Dedifferentiated amniotic fluid mesenchymal stem cell (primary cell): Measurements from ENCODE around the gene EXOC6B.

Experiments used
- DNase-seq: peaks from one replicate; pipeline ENCODE4 v3.0.0-alpha.2; 2016; ENCODE audit errors: extremely low spot score

The EXOC6B gene

DNA sequence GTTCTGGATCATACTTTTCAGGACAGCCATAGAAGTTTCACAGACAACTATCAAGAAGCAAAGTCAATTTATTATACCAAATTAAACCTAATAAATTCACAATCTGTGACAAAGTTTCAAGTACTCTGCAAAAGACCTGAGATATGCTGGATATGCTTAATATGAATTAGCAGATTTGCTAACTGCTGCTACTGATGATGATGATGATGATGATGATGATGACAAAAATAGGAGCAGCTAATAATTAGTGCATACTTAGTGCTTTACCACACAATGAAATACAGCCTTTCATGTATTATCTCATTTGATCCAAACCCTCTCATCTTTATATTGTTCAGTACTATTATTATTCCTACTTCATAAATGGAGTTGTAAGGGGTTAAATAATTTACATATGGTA lies 462.4 kb downstream of the EXOC6B start:
- DNase-seq: no peak

DNA sequence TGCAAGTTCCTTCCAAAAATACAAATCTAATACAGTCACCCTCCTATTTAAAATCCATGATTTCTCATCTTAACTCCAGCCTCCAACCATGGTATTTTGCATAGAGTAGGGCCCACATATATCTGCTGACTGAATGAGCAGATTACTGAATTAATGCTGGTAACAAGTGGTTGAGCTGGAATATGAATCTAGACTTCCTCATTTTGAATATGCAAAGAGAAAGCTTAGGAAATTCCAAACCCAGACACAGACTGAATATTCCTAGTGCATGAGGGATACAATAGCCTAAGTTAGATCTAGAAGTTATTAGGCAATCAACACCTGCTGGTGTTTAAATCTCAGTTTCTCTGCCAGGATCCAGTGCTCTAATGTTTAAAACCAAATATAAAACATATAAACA lies 463.1 kb downstream of the EXOC6B start:
- DNase-seq: no peak

DNA sequence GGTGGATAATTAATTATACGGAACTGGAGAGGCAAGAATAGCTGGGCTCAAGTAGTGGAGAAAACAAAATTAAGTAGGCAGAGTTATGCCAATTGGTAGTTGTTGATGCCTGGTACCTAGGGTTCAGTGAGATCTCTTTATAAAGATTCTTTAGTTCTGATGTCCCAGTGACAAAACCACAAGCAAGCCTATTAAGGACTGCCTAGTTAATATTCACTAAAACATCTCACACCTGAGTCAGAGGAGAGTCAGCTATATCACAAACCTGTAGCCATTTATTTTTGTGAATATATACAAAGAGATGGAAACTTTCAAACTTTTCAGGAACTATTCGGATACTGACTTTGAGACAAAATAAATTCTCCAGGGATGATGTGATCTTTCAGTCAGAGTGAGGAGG lies 464.3 kb downstream of the EXOC6B start:
- no peak for DNase-seq

DNA sequence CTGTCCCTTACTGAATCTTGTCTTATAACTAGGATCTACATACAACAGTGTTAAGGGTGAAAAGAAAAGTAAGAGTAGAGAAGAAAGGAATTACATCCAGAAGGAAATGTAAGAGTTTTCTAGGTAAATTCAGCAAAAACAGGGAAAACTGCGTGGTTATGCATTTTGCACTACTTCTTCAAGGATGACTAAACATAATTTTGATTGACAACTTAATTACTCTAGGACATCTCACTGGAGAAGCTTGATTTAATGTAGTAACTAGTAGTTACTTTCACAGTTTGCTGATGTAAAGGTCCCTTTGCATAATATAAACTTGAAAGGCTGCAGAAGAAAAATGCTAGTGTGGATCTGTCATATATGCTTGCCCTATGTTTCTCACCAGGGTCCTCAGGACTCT lies 464.8 kb downstream of the EXOC6B start:
- no peak for DNase-seq

DNA sequence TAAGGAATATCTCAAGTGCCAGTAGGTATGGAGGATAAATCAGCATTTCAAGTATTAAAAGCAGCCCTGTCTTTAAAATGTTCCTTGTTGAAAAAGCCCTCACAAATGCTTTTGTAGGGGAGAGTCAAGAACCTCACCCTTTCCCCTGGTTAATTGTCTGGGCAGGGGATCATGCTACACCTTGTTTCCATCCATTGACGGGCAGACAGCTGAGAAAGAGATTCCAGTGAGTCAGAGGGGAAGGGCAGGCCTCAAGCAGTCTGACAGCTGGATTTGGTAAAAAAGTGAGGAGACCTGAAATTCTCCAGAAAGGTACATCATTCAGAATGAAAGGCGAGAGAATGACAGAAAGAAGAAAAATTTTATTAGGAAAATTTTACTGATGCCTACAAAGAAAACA lies 475.0 kb downstream of the EXOC6B start:
- no peak for DNase-seq

DNA sequence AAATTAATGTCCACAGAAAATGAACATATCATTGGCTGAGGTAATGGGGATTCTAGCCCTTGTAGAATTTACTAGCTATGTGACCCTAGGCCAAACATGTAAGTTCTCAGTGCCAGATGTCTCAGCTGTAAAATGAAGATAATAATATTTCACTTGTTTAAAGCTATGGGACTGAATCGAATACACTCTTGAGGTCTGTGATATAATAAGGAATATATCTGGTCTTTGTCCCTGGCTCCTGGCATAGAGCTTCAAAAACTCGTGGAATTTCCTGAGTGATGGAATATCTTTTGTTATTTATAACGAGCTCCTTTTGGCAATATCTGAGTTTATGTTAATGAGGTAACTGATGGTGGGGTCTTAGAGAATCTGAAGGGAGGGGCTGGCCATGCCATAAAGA lies 476.8 kb downstream of the EXOC6B start:
- no peak for DNase-seq

DNA sequence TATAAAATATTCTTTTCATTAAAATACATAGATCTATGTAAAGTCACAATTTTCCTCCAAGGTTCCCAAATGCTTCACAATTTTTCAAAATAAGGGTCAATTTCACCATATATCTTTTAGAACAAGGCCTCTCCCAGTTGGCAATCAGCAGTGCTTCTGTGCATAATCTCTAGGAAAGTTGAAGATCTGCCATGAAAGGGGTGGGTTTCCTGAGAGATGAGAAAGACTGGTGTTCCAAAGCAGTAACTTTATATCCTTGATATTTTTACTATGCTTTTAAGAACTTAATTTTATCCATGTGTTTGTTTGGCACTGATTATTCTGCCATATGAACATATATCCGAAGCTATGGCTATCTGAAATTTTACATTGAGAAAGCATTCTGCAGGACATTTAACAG lies 478.8 kb downstream of the EXOC6B start:
- no peak for DNase-seq

DNA sequence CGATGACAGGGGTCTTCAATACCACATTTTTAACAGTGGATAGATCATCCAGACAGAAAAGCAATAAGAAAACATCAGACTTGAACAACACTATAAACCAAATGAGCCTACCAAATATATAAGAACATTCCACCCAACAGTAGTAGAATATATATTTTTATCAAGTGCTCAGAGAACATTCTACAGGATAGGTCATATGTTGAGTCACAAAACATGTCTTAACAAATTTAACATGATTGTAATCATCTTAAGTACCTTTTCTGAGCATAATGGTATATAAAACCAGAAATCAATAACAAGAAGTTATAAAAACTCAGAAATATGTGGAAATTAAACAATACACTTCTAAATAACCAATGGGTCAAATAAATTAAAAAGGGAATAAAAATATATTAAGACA lies 484.2 kb downstream of the EXOC6B start:
- DNase-seq: no peak

DNA sequence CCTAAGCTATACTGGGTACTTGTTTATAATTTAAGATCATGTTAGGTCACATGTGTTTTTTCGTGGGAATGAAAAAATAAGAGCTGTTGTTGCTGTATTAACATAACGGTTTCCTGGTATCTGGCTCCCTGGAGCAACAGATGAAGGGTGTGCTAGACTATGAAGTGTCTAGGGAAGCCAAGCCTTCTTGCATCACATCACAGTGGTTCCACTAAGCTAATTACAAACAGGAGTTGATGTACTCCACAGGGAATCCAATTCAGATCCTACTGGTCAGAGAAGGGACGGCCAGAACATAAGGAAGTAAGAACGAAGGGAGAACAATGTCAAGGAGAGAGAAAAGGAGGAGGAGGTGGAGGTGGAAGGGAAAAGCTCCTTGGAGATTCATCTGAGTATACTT lies 485.2 kb downstream of the EXOC6B start:
- no peak for DNase-seq

DNA sequence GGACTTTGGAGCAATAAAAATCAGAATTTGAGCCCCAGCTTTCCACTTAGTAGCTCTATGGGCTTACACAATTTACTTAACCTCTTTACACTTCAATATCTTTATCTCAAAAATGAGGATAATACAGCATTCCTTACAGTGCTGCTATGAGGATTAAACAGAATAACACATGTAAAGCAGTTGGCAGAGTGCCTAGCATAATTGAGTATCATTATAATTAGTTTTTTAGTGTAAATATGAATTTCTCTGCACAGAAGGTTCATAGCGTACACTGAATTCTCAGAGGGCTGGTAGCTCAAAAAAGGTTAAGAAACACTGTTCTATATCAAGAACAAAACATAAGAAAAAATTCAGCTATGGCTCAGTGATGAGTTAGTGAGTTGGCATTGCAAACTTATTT lies 487.8 kb downstream of the EXOC6B start:
- no peak for DNase-seq

DNA sequence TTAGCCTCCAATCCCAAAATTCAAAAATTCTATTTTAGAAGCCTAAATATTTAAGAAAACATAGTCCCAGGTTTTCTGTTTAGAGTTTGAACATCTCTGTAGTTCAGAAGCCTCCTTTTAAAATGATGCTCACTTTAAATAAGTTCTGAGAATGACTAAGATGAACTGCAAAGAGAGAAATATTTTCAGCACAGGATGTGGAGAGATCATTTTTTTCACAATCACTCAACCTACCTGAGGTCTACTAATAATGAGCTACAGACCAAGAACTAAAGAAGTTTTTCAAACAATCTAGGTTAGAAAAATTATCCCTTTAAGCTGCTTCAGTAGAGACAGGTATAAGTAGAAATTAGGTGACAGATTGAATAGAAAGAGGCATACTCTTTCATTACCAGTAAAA lies 493.1 kb downstream of the EXOC6B start:
- no peak for DNase-seq

DNA sequence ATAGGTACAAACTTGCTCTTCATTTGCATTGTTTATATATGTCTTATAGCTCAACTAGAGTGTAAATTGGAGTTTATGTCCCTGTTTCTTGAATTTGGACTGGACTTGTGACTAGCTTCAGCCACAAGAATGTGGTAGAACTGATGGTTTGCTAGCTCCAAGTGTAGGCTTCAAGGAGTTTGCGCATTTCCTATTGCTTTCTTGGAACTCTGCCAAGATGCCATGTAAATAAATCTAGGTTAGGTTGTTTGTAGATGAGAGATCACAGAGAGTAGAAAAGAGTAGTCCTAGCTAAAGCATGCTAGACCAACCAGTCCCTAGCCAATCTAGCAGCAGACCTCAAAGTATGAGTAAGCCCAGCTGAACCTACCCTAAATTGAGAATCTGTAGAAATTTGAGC lies 495.2 kb downstream of the EXOC6B start:
- no peak for DNase-seq

DNA sequence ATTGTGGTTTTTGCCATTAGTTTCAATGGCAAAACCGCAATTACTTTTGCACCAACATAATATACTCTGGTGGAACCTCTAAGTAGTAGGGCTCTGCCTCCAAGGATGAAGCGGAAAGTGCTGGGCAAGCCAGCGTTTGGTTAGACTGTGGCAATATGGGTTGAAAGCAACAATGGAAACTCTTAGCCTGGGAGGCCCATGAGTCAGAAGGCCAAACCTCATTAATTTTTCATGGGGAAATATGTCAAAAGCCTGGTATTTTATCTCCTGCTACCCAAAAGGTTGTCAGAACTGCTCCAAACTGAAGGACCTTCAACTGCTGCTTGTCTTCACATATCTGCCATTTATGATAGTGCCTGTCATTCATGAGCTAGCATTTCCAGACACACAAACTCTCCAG lies 499.1 kb downstream of the EXOC6B start:
- DNase-seq: no peak

DNA sequence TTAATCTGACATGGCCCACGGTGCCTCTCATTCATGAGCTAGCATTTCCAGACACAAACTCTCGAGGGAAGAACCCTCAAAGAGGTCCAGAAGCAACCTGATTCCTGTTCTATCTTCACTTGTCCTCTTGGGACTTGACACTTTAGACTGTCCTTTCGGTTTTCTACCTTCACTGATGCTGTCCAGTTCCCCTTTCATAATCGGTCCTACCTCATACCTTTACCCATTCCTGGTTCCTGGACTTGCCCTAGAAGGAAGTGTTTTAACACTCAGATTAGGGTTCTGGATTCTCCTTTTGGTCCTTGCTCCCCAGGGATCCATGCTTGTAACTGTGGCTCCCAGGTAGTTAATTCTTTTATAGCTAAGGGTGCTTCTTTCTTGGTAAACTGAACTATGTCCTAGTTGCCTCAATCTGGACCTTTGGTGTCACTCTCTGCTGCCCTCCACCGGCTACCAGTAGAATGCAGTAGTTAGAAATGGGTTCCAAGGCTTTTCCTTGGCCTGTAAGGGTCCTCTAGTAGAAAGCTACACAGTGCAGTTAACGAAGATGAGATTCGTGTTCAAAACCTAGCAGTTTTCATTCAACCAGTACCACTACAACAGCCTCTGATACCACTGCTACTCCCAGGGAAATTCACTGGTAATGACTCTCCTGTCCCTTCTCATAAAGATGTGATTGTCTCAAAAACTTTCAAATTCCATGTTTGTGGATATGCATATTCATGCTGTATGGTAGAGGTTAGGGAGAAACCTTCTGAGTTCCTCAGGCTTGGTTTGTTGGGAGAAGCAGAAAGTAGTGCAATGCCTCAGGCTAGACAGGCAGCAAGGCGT lies 500.0 kb downstream of the EXOC6B start:
- DNase-seq: no peak

DNA sequence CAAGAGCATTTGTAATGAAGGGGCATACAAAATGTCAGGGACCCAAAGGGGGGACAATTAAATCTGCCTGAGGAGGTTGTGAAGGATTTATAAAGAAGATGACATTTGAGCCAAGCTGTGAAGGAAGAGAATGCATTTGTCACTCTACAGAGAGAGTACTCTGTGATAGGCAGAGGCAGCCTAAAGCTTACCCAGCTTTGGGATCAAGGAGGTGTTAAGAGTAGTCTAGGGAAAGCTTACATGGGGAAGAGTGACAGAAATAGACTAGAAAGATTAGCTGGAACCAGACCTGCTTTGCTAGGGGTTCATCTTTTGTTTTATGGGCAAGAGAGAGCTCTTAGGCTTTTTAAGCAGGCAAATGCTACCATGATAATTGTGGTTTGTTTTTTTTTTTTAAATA lies 509.1 kb downstream of the EXOC6B start:
- no peak for DNase-seq

DNA sequence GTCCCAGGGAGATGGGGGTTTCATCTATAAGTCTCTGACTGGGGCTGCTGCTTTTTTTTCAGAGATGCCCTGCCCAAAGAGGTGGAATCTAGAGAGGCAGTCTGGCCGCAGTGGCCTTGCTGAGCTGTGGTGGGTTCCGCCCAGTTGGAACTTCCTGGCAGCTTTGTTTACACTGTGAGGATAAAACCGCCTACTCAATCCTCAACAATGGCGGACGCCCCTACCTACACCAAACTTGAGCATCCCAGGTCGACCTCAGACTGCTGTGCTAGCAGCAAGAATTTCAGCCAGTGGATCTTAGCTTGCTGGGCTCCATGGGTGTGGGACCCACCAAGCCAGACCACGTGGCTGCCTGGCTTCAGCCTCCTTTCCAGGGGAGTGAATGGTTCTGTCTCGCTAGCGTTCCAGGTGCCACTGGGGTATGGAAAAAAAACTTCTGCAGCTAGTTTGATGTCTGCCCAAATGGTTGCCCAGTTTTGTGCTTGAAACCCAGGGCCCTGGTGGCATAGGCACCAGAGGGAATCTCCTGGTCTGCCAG lies 525.6 kb downstream of the EXOC6B start:
- no peak for DNase-seq

DNA sequence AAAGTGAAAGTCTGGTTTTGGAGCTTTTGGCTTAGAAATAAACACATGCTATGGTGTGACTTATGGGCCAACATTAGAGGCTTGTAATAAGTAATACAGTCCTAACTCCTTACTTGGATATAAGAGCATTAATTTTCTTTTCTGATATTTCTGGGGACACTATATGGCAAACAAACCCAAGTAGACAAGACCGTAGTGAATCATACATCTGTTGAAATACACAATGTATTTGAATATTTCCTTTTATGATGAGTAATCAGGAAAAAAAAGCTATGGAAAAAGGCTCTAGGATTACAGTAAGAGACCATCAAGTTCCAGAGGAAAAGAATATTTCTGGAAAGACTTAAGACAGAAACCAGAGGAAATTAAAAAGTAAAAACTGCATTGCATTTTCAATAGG lies 532.2 kb downstream of the EXOC6B start:
- peak; percentile 44 for DNase-seq

DNA sequence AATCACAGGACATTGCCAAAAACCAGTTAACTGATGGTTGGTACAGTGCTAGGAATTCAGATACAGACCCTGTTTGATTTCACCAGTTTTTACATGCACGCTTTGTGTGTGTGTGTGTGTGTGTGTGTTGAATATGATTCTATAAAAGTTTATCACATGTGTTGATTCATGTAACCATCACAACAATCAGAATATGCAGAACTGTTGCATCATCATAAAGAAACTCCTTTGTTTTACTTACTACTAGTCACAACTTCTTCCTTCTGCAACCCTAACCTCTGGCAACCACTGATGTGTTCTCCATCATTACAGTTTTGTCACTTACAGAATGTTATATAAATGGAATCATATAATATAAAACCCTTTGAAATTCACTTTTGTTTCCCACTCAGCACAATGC lies 533.4 kb downstream of the EXOC6B start:
- no peak for DNase-seq

DNA sequence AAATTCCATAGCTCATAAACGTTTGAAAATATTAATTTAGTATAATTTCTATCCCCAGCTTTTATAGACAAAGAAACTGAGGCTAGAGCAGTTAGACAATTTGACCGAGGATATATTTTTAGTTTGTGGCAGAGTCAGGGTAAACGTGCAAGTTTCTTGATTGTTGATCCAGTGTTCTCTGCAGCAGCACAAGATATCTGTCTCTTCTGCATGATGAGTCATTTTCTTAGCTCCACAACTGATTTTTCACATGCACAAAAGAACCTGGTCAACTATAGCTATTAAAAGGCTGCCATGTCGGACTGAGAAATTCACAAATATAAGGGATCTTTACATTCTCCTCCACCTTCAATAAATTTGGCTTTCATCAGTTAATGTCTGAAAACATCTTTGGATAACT lies 534.8 kb downstream of the EXOC6B start:
- peak; percentile 26 for DNase-seq

DNA sequence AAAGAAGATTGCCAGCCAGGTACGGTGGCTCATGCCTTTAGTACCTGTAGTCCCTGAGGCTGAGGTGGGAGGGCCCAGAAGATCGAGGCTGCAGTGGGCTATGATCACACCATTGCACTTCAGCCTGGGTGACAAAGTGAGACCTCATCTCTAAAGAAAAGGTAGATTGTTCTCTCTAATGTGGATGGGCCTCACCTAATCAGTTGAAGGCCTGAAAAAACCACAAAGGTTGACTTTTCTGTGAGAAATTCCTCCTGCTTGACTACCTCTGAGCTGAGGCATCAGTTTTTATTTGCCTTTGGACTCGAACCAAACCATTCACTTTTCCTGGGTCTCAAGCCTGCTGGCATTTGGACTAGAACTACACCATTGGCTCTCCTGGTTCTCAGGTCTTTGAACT lies 536.1 kb downstream of the EXOC6B start:
- no peak for DNase-seq

DNA sequence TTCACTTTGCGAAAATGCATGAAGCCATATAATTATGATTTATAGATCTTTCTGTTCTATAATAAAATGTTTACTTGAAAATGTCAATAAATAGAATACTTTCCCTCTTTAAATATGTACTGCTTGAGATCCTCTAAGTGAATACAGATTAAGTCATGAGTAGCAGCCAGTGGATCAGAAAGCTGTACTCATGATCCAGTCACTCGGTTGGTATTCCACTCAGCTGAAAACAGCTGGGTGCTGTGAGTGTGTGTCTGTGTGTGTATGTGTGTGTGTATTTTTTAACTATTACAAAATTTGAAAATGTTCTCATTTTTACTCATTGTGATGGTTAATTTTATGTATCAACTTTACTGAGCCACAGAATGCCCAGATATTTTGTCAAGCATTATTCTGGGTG lies 536.5 kb downstream of the EXOC6B start:
- DNase-seq: peak; percentile 28

DNA sequence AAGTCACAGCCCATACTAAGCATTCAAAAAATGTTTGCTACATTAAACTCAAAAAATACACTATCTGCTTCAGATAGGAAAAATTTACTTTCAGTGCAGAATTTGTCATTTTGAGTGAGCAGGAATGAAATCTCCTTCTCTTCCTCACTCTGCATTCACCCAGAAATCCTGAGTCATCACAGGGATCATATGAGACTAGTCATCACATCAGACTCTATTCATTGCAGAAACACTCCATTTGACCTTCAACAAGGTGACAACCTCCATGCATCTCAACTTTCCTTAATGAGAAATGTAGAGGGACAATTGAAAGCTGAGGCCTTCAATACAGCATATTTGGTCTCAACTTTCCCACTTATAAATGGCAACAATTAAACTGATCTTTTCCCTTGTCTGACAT lies 547.8 kb downstream of the EXOC6B start:
- peak; percentile 74 for DNase-seq

DNA sequence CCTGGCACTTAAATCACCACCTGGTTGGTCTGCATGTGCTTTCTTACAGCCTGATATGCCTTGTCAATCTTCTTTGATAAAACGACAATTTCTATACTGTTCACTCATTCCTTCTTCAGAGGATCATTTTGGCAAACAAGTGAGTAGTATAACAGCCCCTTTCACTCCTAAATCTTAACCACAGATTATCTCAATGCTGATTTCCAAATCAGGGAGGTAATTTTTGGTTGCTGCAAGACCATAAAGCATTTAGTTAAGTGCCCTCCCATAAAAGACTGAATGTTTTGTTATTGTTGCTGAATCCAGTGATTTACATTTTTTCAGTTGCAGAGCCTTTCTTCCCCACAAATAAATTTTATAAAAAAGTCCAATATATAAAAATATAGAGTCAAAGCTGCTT lies 549.0 kb downstream of the EXOC6B start:
- DNase-seq: no peak

DNA sequence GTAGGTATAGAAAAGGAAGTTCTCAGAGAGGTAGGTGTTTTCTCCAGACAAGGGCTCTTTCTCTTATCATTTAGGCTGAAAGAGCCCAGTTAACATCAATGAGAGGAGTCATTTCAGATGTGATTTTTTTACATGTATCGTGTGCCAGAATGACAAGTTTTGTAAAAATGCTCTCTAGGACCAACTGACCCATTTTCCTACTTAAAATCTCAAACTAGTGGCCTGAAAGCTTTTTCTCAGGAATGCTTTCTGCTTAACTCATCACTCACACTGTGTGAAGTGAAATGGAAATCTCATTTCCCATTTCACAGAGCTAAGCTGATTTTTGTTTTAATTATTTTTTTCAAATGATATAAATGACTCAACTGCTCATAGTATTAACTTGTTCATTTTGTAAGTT lies 549.5 kb downstream of the EXOC6B start:
- DNase-seq: no peak
